Astrocyte (in vitro differentiated cells and primary cell): Measurements from ENCODE around the gene TSPAN14. TPM values are rescaled to one million over a fixed set of nuclear protein-coding genes. Genes with fewer than 3 reads are reported as not detected.

ENCODE experiments used
- DNase-seq: peaks from one replicate; pipeline ENCODE4 v3.0.0-alpha.2; 2010; ENCODE audit warnings: low read depth
- FAIRE-seq: peaks from 2 replicates; lab custom pipeline; 2011; peaks lifted over from hg19 to GRCh38; lab: Jason Lieb, UNC
- H2AFZ ChIP-seq: 2 replicates; pipeline ENCODE4 v1.6.0; 2012; ENCODE audit warnings: low read depth, low read length, inconsistent platforms
- H3K27ac ChIP-seq: 2 replicates; pipeline ENCODE4 v1.5.1; 2011; ENCODE audit warnings: low read depth, low read length, inconsistent platforms
- H3K27me3 ChIP-seq: 2 replicates; pipeline ENCODE4 v1.6.0; 2011; ENCODE audit warnings: low read length, inconsistent platforms; ENCODE audit not compliant: insufficient read depth
- H3K36me3 ChIP-seq: 2 replicates; pipeline ENCODE4 v1.5.1; 2011; ENCODE audit warnings: low read length, inconsistent platforms; ENCODE audit not compliant: insufficient read depth
- H3K4me1 ChIP-seq: 2 replicates; pipeline ENCODE4 v1.5.1; 2011; ENCODE audit warnings: low read length, inconsistent platforms; ENCODE audit not compliant: insufficient read depth
- H3K4me2 ChIP-seq: 2 replicates; pipeline ENCODE4 v1.6.0; 2012; ENCODE audit warnings: low read length, inconsistent platforms
- H3K4me3 ChIP-seq: 2 replicates; pipeline ENCODE4 v1.5.1; 2011; ENCODE audit warnings: low read depth, mild to moderate bottlenecking, low read length, inconsistent platforms; ENCODE audit not compliant: insufficient read depth
- H3K79me2 ChIP-seq: 2 replicates; pipeline ENCODE4 v1.6.0; 2012; ENCODE audit warnings: mild to moderate bottlenecking, low read length, inconsistent platforms; ENCODE audit not compliant: insufficient read depth
- H3K9ac ChIP-seq: 2 replicates; pipeline ENCODE4 v1.6.0; 2012; ENCODE audit warnings: mild to moderate bottlenecking, low read length, inconsistent platforms
- H3K9me3 ChIP-seq: 2 replicates; pipeline ENCODE4 v1.5.1; 2012; ENCODE audit warnings: low read depth, mild to moderate bottlenecking, low read length, inconsistent platforms; ENCODE audit not compliant: insufficient read depth
- H4K20me1 ChIP-seq: 2 replicates; pipeline ENCODE4 v1.6.0; 2012; ENCODE audit warnings: low read length, inconsistent platforms; ENCODE audit not compliant: insufficient read depth
- H3K27ac Mint-ChIP-seq: one replicate; pipeline ENCODE4 v1.8.0; 2021; ENCODE audit warnings: mild to moderate bottlenecking, mixed read lengths; ENCODE audit not compliant: unreplicated experiment
- H3K27me3 Mint-ChIP-seq: one replicate; pipeline ENCODE4 v1.8.0; 2021; ENCODE audit warnings: low read depth, mixed read lengths; ENCODE audit not compliant: unreplicated experiment
- H3K36me3 Mint-ChIP-seq: one replicate; pipeline ENCODE4 v1.8.0; 2021; ENCODE audit warnings: low read depth, mixed read lengths; ENCODE audit not compliant: unreplicated experiment
- H3K4me1 Mint-ChIP-seq: one replicate; pipeline ENCODE4 v1.8.0; 2021; ENCODE audit warnings: low read depth, mixed read lengths; ENCODE audit not compliant: unreplicated experiment
- H3K4me3 Mint-ChIP-seq: one replicate; pipeline ENCODE4 v1.8.0; 2021; ENCODE audit warnings: mild to moderate bottlenecking, moderate library complexity, mixed read lengths; ENCODE audit not compliant: unreplicated experiment
- H3K9me3 Mint-ChIP-seq: one replicate; pipeline ENCODE4 v1.8.0; 2021; ENCODE audit warnings: mild to moderate bottlenecking, mixed read lengths; ENCODE audit not compliant: unreplicated experiment
- EZH2 ChIP-seq: IDR thresholded peaks from 2 replicates; pipeline ENCODE4 v1.6.1; 2012; ENCODE audit warnings: mild to moderate bottlenecking, low read length, inconsistent platforms; ENCODE audit not compliant: insufficient read depth
- total RNA-seq: library from RNA; stranded (reverse); gene quantifications from 2 replicates; pipeline ENCODE4 v1.2.1, GENCODE V29; 2021
- TF ChIP-seq, protein P1 (sequence below): IDR thresholded peaks from 2 replicates; pipeline ENCODE4 v1.5.1; 2011; ENCODE audit warnings: low read depth, mild to moderate bottlenecking, inconsistent platforms, low read length, moderate library complexity; ENCODE audit not compliant: insufficient read depth

TSPAN14 gene
- total RNA-seq, 1 donor from 2014 or later = 140 TPM

DNA sequence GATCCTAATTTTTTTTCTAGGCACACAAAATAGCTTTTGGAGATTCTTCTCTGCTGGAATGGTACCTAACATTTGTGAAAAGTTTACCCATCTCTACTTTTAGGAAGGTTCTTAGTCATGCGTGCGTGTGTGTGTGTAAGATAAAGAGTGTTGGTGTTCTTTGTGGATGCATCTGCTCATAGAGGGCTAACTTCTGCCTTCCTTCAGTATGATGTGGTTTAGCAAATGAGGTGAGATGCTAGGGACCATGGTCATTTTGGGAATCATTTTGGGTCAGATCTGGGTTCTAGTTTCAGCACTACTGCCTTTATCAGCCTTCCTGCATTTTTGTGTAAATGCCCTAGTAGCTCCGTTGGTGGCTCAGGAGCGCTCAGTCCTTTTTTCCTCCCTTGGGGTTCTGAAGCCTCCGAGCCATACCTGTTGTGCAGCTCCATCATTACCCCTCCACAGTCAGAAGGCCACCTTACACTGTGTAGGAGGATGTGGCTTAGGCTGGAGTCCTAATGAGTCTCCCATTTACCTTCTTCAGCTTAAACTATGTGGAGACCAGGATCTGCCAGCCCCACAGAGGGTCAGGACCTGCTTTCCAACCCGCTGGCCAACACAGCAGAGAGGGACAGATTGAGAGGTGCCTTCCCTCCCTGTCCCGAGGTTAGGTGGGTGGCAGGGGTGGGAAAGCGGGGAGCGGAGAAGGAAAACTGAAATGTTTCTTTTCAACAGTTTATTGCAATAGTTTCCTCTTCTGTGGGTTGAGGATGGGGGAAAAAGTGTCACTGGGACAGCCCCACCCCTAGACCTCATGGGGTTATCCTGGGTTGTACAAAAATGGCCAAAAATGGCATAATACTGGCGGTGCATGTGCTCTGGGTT is 31.2 kb downstream of the TSPAN14 start:
- Histone ChIP-seq H3K4me1 (peaks cover 6% of the 10 kb centered on the region), H3K9me3 (no peaks in the 10 kb centered on the region), H3K27me3 (no peaks in the 10 kb centered on the region), H2AFZ (no peak overlapping the region), H3K79me2 (peaks cover 99% of the 10 kb centered on the region), H3K4me3 (no peak overlapping the region), H3K36me3 (peaks cover 9% of the 10 kb centered on the region), H4K20me1 (peaks cover 83% of the 10 kb centered on the region), H3K9ac (no peak overlapping the region), H3K4me2 (no peak overlapping the region), H3K27ac (no peak overlapping the region)
- Mint-ChIP-seq H3K36me3 (peaks cover 31% of the 10 kb centered on the region), H3K9me3 (peaks cover 2% of the 10 kb centered on the region), H3K27me3 (no peaks in the 10 kb centered on the region), H3K4me1 (peaks cover 54% of the 10 kb centered on the region), H3K4me3 (no peak overlapping the region), H3K27ac (peak overlapping the region; percentile 38)
- FAIRE-seq (no peak), DNase-seq (no peak)
- no peak for TF ChIP-seq EZH2
- TF ChIP-seq, protein P1, sequence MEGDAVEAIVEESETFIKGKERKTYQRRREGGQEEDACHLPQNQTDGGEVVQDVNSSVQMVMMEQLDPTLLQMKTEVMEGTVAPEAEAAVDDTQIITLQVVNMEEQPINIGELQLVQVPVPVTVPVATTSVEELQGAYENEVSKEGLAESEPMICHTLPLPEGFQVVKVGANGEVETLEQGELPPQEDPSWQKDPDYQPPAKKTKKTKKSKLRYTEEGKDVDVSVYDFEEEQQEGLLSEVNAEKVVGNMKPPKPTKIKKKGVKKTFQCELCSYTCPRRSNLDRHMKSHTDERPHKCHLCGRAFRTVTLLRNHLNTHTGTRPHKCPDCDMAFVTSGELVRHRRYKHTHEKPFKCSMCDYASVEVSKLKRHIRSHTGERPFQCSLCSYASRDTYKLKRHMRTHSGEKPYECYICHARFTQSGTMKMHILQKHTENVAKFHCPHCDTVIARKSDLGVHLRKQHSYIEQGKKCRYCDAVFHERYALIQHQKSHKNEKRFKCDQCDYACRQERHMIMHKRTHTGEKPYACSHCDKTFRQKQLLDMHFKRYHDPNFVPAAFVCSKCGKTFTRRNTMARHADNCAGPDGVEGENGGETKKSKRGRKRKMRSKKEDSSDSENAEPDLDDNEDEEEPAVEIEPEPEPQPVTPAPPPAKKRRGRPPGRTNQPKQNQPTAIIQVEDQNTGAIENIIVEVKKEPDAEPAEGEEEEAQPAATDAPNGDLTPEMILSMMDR = no peak

DNA sequence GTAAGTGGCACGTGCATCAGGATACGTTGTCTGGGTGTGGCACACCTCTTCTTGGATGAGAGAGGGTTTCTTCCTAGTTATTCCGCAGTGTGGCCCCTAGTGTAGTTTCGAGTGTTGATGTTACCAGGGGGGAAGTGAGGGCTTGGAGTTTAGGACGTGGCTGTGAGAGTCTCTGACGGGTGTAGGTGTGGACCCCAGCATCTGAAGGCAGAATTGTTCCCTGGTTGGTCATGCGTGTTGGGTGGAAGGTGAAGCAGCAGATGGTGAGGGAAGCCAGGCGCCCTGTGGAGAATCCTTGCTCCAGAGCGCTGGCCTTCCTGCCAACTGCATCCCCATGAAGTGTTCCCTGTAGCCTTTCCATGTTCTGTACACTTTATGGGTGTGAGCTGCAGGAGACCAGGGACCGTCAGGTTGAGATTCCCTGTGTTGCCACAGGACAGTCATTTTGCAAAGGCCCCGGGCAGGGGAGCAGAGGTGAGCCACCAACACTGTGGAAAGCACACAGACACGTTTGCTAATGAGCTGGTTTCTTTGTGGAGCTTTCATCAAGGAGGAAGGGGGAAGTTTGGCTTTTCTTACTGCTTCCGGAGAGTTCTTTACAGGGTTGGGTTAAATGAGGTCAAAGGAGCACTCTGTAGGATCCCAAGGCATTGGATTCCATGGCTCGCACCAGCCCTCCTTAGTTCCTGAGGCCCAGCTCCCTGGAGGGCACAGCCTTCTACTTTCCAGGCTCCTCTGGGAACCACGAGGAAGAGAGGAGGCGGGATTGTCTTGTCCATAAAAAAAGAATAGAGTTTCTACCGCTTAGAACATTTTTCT is 32.0 kb downstream of the TSPAN14 start:
- H3K36me3 ChIP-seq = peaks cover 14% of the 10 kb centered on the region
- Mint-ChIP-seq H3K4me3 (peak overlapping the region; percentile 27), H3K27me3 (no peaks in the 10 kb centered on the region), H3K27ac (peak overlapping the region; percentile 26), H3K9me3 (peaks cover 2% of the 10 kb centered on the region), H3K36me3 (peaks cover 37% of the 10 kb centered on the region), H3K4me1 (peaks cover 54% of the 10 kb centered on the region)
- FAIRE-seq (no peak), DNase-seq (no peak)
- H3K4me1 ChIP-seq = peaks cover 6% of the 10 kb centered on the region
- H3K27ac ChIP-seq = no peak overlapping the region
- peaks cover 87% of the 10 kb centered on the region for H4K20me1 ChIP-seq
- no peak overlapping the region for H3K4me3 ChIP-seq
- no peak overlapping the region for H3K9ac ChIP-seq
- H2AFZ ChIP-seq = no peak overlapping the region
- H3K9me3 ChIP-seq = no peaks in the 10 kb centered on the region
- TF ChIP-seq EZH2 = no peak
- TF ChIP-seq, protein P1 = no peak
- H3K79me2 ChIP-seq = peaks cover 100% of the 10 kb centered on the region
- no peak overlapping the region for H3K4me2 ChIP-seq
- H3K27me3 ChIP-seq = no peaks in the 10 kb centered on the region
